ENCODE results near the gene GNG7. TPM values are rescaled to one million over a fixed set of nuclear protein-coding genes. Genes with fewer than 3 reads are reported as not detected.
"Not testable (repeated sequence)": the region's sequence is repeated elsewhere in the genome, so short reads cannot be mapped to it uniquely, and the experiment has no call there.

The GNG7 gene
- total RNA-seq, 1 donor from 2014 or later: 0.09 TPM

DNA sequence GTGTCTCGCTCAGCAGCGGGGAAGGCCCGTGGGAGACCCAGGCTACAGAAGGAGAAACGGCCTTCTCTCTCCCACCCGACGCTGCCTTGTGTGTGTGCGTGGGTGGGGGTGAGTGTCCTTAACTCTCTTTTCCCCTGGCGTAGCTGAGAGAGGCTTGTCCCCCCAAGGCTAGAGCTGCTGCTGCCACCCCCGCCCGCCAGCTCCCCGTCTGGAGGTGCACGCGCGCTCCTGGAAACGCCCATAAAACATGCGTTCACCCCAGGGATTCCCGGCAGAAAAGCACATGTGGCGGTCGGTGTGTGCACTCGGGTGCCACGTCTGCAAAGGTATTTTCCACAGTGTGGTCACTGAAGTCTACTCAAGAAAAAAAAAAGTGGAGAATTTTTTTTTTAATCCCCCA, 190.5 kb downstream of the GNG7 start:
- H3K36me3 Mint-ChIP-seq (ENCODE audit: low read depth): no peaks in the 10 kb centered on the region
- H3K4me3 Mint-ChIP-seq: no peak overlapping the region
- peaks cover 1% of the 10 kb centered on the region for H3K27me3 Mint-ChIP-seq
- no peak overlapping the region for H3K27ac Mint-ChIP-seq
- no peaks in the 10 kb centered on the region for H3K9me3 Mint-ChIP-seq
- H3K4me1 Mint-ChIP-seq: peaks cover 7% of the 10 kb centered on the region
- intact Hi-C loops (cut with micrococcal nuclease): no loop called here
- DNase-seq: no peak

- no peak overlapping the region for H3K4me3 Mint-ChIP-seq
- no peak for DNase-seq
- H3K4me1 Mint-ChIP-seq: peaks cover 8% of the 10 kb centered on the region
- H3K27ac Mint-ChIP-seq: no peak overlapping the region
- H3K27me3 Mint-ChIP-seq: peaks cover 1% of the 10 kb centered on the region
- intact Hi-C loops (cut with micrococcal nuclease): no loop called here
- H3K9me3 Mint-ChIP-seq: no peaks in the 10 kb centered on the region
- H3K36me3 Mint-ChIP-seq (ENCODE audit: low read depth): no peaks in the 10 kb centered on the region
These were observed 190.9 kb downstream of the GNG7 start for GRCh38 chr19:2511570-2511969.

DNA sequence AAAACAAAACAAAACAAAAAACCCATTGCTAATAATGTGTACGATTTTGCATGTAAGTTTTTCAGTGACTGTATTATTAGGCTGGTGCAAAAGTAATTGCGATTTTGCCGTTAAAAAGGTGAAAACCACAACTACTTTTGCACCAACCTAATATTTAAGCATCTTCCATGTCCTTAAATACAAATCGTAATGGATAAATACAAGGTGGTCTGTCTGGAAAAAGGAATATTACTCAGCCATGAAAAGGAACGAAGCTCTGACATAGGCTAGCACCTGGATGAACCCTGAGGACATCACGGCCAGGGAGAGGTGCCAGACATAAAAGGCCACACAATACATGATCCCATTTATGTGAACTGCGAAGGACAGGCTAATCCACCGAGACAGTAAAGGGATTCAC, 193.4 kb downstream of the GNG7 start:
- H3K27me3 Mint-ChIP-seq: no peaks in the 10 kb centered on the region
- no peak overlapping the region for H3K4me3 Mint-ChIP-seq
- no peak for DNase-seq
- H3K27ac Mint-ChIP-seq: no peak overlapping the region
- H3K9me3 Mint-ChIP-seq: no peaks in the 10 kb centered on the region
- no peaks in the 10 kb centered on the region for H3K36me3 Mint-ChIP-seq (ENCODE audit: low read depth)
- intact Hi-C loops (cut with micrococcal nuclease): no loop called here
- H3K4me1 Mint-ChIP-seq: peaks cover 9% of the 10 kb centered on the region

DNA sequence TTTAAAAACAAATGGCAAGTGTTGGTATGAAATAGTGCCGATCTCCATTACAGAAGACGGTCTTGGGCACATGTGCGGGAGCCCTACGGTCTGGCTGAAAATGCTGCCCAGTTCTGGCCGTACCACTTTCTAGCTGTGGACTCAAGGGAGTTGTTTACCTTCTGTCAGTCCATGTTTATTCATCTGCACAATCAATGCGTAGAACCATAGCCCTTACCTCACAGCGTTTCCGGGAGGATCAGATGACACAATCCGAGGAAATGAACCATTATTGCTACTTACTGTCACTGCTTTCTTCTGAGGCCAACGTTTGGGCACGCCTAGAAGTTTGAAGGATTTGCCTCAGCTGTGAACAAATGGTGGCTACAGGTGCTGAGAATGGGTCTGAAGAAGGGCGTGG, 195.4 kb downstream of the GNG7 start:
- Mint-ChIP-seq H3K4me1 (peaks cover 20% of the 10 kb centered on the region), H3K27me3 (no peaks in the 10 kb centered on the region), H3K4me3 (peak overlapping the region; percentile 57), H3K36me3 (ENCODE audit: low read depth) (no peaks in the 10 kb centered on the region), H3K9me3 (no peaks in the 10 kb centered on the region), H3K27ac (peak overlapping the region; percentile 69)
- intact Hi-C loops (cut with micrococcal nuclease): no loop called here
- DNase-seq: peak; percentile 86

DNA sequence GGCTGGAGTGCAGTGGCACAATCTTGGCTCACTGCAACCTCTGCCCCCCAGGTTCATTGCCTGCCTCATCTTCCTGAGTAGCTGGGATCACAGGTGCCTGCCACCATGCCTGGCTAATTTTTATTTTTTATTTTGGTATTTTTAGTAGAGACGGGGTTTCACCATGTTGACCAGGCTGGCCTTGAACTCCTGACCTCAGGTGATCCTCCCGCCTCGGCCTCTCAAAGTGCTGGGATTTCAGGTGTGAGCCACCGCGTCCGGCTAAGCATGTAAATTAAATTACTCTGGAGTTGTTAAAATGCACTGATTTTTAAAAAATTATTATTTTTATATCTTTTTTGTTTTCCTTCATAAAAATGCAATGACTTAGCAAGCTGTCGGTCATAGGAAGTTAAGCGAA, 195.8 kb downstream of the GNG7 start:
- H3K27ac Mint-ChIP-seq; H3K36me3 Mint-ChIP-seq (ENCODE audit: low read depth); intact Hi-C loops (cut with micrococcal nuclease); H3K9me3 Mint-ChIP-seq; H3K27me3 Mint-ChIP-seq; H3K4me3 Mint-ChIP-seq; DNase-seq: not testable (repeated sequence)
- peaks cover 20% of the 10 kb centered on the region for H3K4me1 Mint-ChIP-seq

DNA sequence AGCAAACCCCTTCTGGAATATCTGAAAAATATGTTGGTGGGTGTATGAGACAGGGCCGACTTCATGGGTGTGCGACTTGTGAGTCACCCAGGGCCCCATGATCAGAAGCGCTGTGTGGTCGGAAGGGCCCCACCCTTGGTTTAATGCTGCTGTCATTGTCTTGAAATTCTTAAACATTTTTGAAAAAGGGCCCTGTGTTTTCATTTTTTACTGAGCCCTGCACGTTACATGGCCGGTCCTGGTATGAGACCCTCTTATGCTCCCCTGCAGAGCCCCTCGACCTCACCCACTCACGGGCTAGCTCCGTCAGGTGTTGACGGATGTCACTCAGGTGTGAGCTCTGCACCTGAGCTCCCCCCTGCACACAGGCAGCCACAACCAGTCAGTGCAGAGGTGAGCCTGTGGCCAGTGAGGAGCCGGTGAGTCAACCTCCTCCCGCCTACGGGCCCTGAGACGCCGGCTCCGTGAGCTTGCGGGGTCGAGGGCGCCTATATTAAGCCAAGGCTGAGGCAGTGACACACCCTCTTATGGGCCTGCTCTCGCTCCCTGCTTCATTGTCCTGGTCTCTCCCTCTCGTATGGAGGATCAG, 198.9 kb downstream of the GNG7 start:
- H3K9me3 Mint-ChIP-seq: no peaks in the 10 kb centered on the region
- peaks cover 26% of the 10 kb centered on the region for H3K4me1 Mint-ChIP-seq
- peaks cover 11% of the 10 kb centered on the region for H3K27me3 Mint-ChIP-seq
- peak overlapping the region; percentile 80 for H3K27ac Mint-ChIP-seq
- DNase-seq: peak; percentile 83
- H3K36me3 Mint-ChIP-seq (ENCODE audit: low read depth): no peaks in the 10 kb centered on the region
- intact Hi-C loops (cut with micrococcal nuclease): loop anchor here (5.0 kb wide), 1 partner anchor 49 kb away; no protein-coding TSS in a partner anchor
- H3K4me3 Mint-ChIP-seq: peak overlapping the region; percentile 68

GRCh38 chr19:2500841-2501261, 201.6 kb downstream of the GNG7 start:
- Mint-ChIP-seq H3K27me3 (peaks cover 13% of the 10 kb centered on the region), H3K4me1 (peaks cover 25% of the 10 kb centered on the region), H3K4me3 (no peak overlapping the region), H3K27ac (no peak overlapping the region), H3K9me3 (no peaks in the 10 kb centered on the region), H3K36me3 (ENCODE audit: low read depth) (no peaks in the 10 kb centered on the region)
- no peak for DNase-seq
- intact Hi-C loops (cut with micrococcal nuclease): loop anchor here (5.0 kb wide), 1 partner anchor 51 kb away; no protein-coding TSS in a partner anchor

- intact Hi-C loops (cut with micrococcal nuclease): loop anchor here (5.0 kb wide), 1 partner anchor 52 kb away; no protein-coding TSS in a partner anchor
- Mint-ChIP-seq H3K4me3 (no peak overlapping the region), H3K27me3 (peaks cover 14% of the 10 kb centered on the region), H3K4me1 (peaks cover 27% of the 10 kb centered on the region), H3K9me3 (no peaks in the 10 kb centered on the region), H3K27ac (no peak overlapping the region), H3K36me3 (ENCODE audit: low read depth) (no peaks in the 10 kb centered on the region)
- no peak for DNase-seq
These were observed 202.3 kb downstream of the GNG7 start for GRCh38 chr19:2500156-2500555.

- Mint-ChIP-seq H3K27me3 (peaks cover 35% of the 10 kb centered on the region), H3K36me3 (ENCODE audit: low read depth) (no peaks in the 10 kb centered on the region), H3K27ac (no peak overlapping the region), H3K4me3 (no peak overlapping the region), H3K9me3 (no peaks in the 10 kb centered on the region), H3K4me1 (peaks cover 30% of the 10 kb centered on the region)
- DNase-seq: no peak
- intact Hi-C loops (cut with micrococcal nuclease): loop anchor here (5.0 kb wide), 1 partner anchor 35 kb away; no protein-coding TSS in a partner anchor
These were observed 205.3 kb downstream of the GNG7 start for GRCh38 chr19:2497186-2497585.

DNA sequence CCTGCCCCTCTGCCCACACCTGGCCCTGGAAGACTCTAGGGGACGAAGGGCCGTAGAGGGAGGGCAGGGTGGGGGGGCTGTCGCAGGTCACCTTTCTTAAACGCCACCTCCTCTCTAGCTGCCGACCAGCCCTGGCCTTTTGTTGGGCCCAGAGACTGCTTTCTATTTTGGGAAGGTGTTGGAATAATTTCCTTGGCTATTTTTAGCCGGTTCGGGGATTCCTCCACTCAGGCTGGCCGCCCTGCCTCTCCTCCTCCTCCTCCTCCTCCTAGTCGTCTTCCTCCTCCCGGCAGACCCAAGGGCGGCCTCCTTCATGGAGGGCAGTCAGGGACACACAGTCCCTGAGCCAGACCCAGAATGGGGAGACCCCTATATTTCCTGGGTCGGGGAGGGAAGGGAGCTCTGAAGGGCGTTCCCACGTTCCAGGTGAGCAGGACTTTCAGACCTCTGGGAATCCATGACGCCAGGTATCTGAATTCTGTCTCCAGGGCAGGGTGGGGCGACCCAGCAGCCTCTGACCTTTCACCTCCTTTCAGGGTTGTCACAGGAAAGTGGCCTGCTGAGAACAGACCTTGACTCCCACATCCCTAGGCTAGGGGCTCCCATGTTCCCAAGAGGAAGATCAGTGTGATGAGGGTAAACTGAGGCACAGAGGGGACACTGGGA, 206.7 kb downstream of the GNG7 start:
- Mint-ChIP-seq H3K4me3 (peak overlapping the region; percentile 68), H3K9me3 (no peaks in the 10 kb centered on the region), H3K36me3 (ENCODE audit: low read depth) (no peaks in the 10 kb centered on the region), H3K27ac (no peak overlapping the region), H3K27me3 (peaks cover 44% of the 10 kb centered on the region), H3K4me1 (peaks cover 33% of the 10 kb centered on the region)
- DNase-seq: no peak
- intact Hi-C loops (cut with micrococcal nuclease): loop anchor here (5.0 kb wide), 1 partner anchor 37 kb away; no protein-coding TSS in a partner anchor

GRCh38 chr19:2495130-2495641, 207.3 kb downstream of the GNG7 start:
- H3K4me1 Mint-ChIP-seq: peaks cover 32% of the 10 kb centered on the region
- intact Hi-C loops (cut with micrococcal nuclease): loop anchor here (5.0 kb wide), 1 partner anchor 37 kb away; no protein-coding TSS in a partner anchor
- peaks cover 48% of the 10 kb centered on the region for H3K27me3 Mint-ChIP-seq
- H3K4me3 Mint-ChIP-seq: peak overlapping the region; percentile 70
- H3K9me3 Mint-ChIP-seq: no peaks in the 10 kb centered on the region
- peak; percentile 76 for DNase-seq
- H3K27ac Mint-ChIP-seq: no peak overlapping the region
- H3K36me3 Mint-ChIP-seq (ENCODE audit: low read depth): no peaks in the 10 kb centered on the region

GRCh38 chr19:2494447-2495129, 207.9 kb downstream of the GNG7 start:
- intact Hi-C loops (cut with micrococcal nuclease): loop anchor here (5.0 kb wide), 1 partner anchor 38 kb away; no protein-coding TSS in a partner anchor
- H3K27me3 Mint-ChIP-seq: peaks cover 48% of the 10 kb centered on the region
- H3K36me3 Mint-ChIP-seq (ENCODE audit: low read depth): no peaks in the 10 kb centered on the region
- peak overlapping the region; percentile 70 for H3K4me3 Mint-ChIP-seq
- no peaks in the 10 kb centered on the region for H3K9me3 Mint-ChIP-seq
- peak; percentile 88 for DNase-seq
- no peak overlapping the region for H3K27ac Mint-ChIP-seq
- peaks cover 33% of the 10 kb centered on the region for H3K4me1 Mint-ChIP-seq

- Mint-ChIP-seq H3K27ac (no peak overlapping the region), H3K4me3 (peak overlapping the region; percentile 70), H3K27me3 (peaks cover 48% of the 10 kb centered on the region), H3K36me3 (ENCODE audit: low read depth) (no peaks in the 10 kb centered on the region), H3K4me1 (peaks cover 34% of the 10 kb centered on the region), H3K9me3 (no peaks in the 10 kb centered on the region)
- intact Hi-C loops (cut with micrococcal nuclease): no loop called here
- no peak for DNase-seq
These were observed 208.4 kb downstream of the GNG7 start for GRCh38 chr19:2494084-2494446.

GRCh38 chr19:2493448-2493847, 209.0 kb downstream of the GNG7 start:
- Mint-ChIP-seq H3K4me3 (peak overlapping the region; percentile 70), H3K27me3 (peaks cover 50% of the 10 kb centered on the region), H3K4me1 (peaks cover 35% of the 10 kb centered on the region)
- H3K27ac Mint-ChIP-seq; DNase-seq; intact Hi-C loops (cut with micrococcal nuclease); H3K36me3 Mint-ChIP-seq (ENCODE audit: low read depth); H3K9me3 Mint-ChIP-seq: not testable (repeated sequence)

Measured in activated CD4-positive, alpha-beta T cell treated with anti-CD3 and anti-CD28 coated beads, Interleukin-2, amount 10 ng/mL, durations not matched to agents 24 days and 14 days (primary cell).